HepG2 (cell line): ENCODE measurements around the gene SOX8. TPM values are rescaled to one million over a fixed set of nuclear protein-coding genes. Genes with fewer than 3 reads are reported as not detected.

Experiments
- ATF3 ChIP-seq: sonication (generic); formaldehyde crosslinking; IDR thresholded peaks from 2 replicates; pipeline ENCODE4 v1.4.0; 2020; ENCODE audit warnings: missing genetic modification reagents
- CERS6 ChIP-seq: sonication (generic); formaldehyde crosslinking; IDR thresholded peaks from 2 replicates; pipeline ENCODE4 v1.5.0; 2020; ENCODE audit warnings: missing genetic modification reagents
- EHMT2 ChIP-seq: fragments of 200-600 bp; sonication (generic); IDR thresholded peaks from 2 replicates; pipeline ENCODE4 v1.7.0; 2017; ENCODE audit warnings: antibody characterized with exemption, low read depth, low read length, borderline replicate concordance
- GATAD2A ChIP-seq: IDR thresholded peaks from 2 replicates; pipeline ENCODE4 v1.6.1; 2016
- GPBP1L1 ChIP-seq: sonication (generic); formaldehyde crosslinking; IDR thresholded peaks from 2 replicates; pipeline ENCODE4 v1.5.0; 2020; ENCODE audit warnings: mild to moderate bottlenecking, missing genetic modification reagents
- HIC2 ChIP-seq: sonication (generic); formaldehyde crosslinking; IDR thresholded peaks from 2 replicates; pipeline ENCODE4 v1.9.0; 2022; ENCODE audit warnings: low read depth, missing genetic modification reagents
- HNRNPLL ChIP-seq: fragments of 200-400 bp; formaldehyde crosslinking; IDR thresholded peaks from 2 replicates; pipeline ENCODE4 v1.6.1; 2017; ENCODE audit warnings: mild to moderate bottlenecking, low read depth, low read length; ENCODE audit not compliant: poor library complexity, severe bottlenecking
- IRF9 ChIP-seq: sonication (generic); formaldehyde crosslinking; IDR thresholded peaks from 2 replicates; pipeline ENCODE4 v1.8.0; 2022; ENCODE audit warnings: missing genetic modification reagents, mild to moderate bottlenecking, borderline replicate concordance
- KAT7 ChIP-seq: IDR thresholded peaks from 2 replicates; pipeline ENCODE4 v1.6.1; 2018; ENCODE audit warnings: borderline replicate concordance, missing compliant biosample characterization
- MAFG ChIP-seq: sonication (generic); formaldehyde crosslinking; IDR thresholded peaks from 2 replicates; pipeline ENCODE4 v1.5.1; 2020; ENCODE audit warnings: mild to moderate bottlenecking, missing genetic modification reagents
- MTA1 ChIP-seq: sonication (generic); formaldehyde crosslinking; IDR thresholded peaks from 2 replicates; pipeline ENCODE4 v1.4.0; 2020; ENCODE audit warnings: missing genetic modification reagents, mild to moderate bottlenecking, borderline replicate concordance
- THAP11 ChIP-seq: IDR thresholded peaks from 2 replicates; pipeline ENCODE4 v1.6.1; 2016; ENCODE audit warnings: missing biosample characterization, missing genetic modification reagents
- ZBTB43 ChIP-seq: sonication (generic); formaldehyde crosslinking; conservative IDR thresholded peaks from 2 replicates; pipeline ENCODE4 v1.4.0; 2020; ENCODE audit warnings: missing genetic modification reagents
- ZNF441 ChIP-seq: sonication (generic); formaldehyde crosslinking; IDR thresholded peaks from 2 replicates; pipeline ENCODE4 v1.7.0; 2021; ENCODE audit warnings: missing genetic modification reagents, borderline replicate concordance
- ZNF446 ChIP-seq: sonication (generic); formaldehyde crosslinking; IDR thresholded peaks from 2 replicates; pipeline ENCODE4 v1.5.0; 2020; ENCODE audit warnings: mild to moderate bottlenecking, missing genetic modification reagents
- ZNF598 ChIP-seq: sonication (generic); formaldehyde crosslinking; IDR thresholded peaks from 2 replicates; pipeline ENCODE4 v1.5.1; 2020; ENCODE audit warnings: mild to moderate bottlenecking, missing genetic modification reagents, borderline replicate concordance
- ZNF775 ChIP-seq: sonication (generic); formaldehyde crosslinking; IDR thresholded peaks from 2 replicates; pipeline ENCODE4 v1.4.0; 2020; ENCODE audit warnings: missing genetic modification reagents, mild to moderate bottlenecking, moderate library complexity, borderline replicate concordance
- ZNF800 ChIP-seq: sonication (generic); formaldehyde crosslinking; IDR thresholded peaks from 2 replicates; pipeline ENCODE4 v1.4.0; 2020; ENCODE audit warnings: missing genetic modification reagents
- ZNF83 ChIP-seq: sonication (generic); formaldehyde crosslinking; IDR thresholded peaks from 2 replicates; pipeline ENCODE4 v1.4.0; 2020; ENCODE audit warnings: missing genetic modification reagents, mild to moderate bottlenecking, borderline replicate concordance
- polyA plus RNA-seq, 8 experiments: library from polyadenylated mRNA; depleted of rRNA in 3 of 8; stranded (reverse) in 7 of 8; unstranded in 1 of 8; fragments of >200 nt; fragmentation: Illumina TruSeq in 4 of 8; extraction: Trizol in 4 of 8; gene quantifications; 2 replicates each; pipeline versions ENCODE4 v1.2.1 to v1.2.3, GENCODE V29; 2011 to 2016; ENCODE audit warnings: low read depth in 4 of 8, missing spikeins in 1 of 8, mixed read lengths in 1 of 8; ENCODE audit not compliant: insufficient read depth in 1 of 8
- total RNA-seq, 5 experiments: library from RNA; depleted of rRNA; stranded (reverse); fragments of >200 nt; fragmentation: Illumina TruSeq; extraction: Trizol; gene quantifications; 2 replicates each; pipeline ENCODE4 v1.2.3, GENCODE V29; 2016; ENCODE audit warnings: low read depth in 1 of 5

The SOX8 gene
- total and polyA plus RNA-seq, 2 of the 13 experiments (the other 11 are each of a cell fraction or from before 2014, with no cell fraction given): 0.20 to 0.28 TPM

GRCh38 chr16:970766-971581 is 10.6 kb upstream of the SOX8 start, which contains the start of gene LMF1 (continued):
- TF ChIP-seq ATF3 (CRISPR knock-in tag): no peak
- TF ChIP-seq CERS6 (CRISPR knock-in tag): no peak
- TF ChIP-seq MTA1 (CRISPR knock-in tag): peak; percentile 84; the same call in 1 of the 2 replicates
- no peak for TF ChIP-seq ZNF598 (CRISPR knock-in tag)
- no peak for TF ChIP-seq ZBTB43 (CRISPR knock-in tag)
- TF ChIP-seq HNRNPLL: peak; percentile 58
- 0 out of 2 replicates have a peak, but pooled peaks have one; percentile 23 for TF ChIP-seq GATAD2A (CRISPR knock-in tag)
- TF ChIP-seq ZNF441 (CRISPR knock-in tag): peak; percentile 84; the same call in 1 of the 2 replicates
- no peak for TF ChIP-seq GPBP1L1
- TF ChIP-seq EHMT2: no peak
- TF ChIP-seq ZNF446: no peak
- TF ChIP-seq THAP11 (CRISPR knock-in tag): peak; percentile 15
- peak; percentile 72 for TF ChIP-seq HIC2 (CRISPR knock-in tag)
- peak; percentile 55; the same call in 1 of the 2 replicates for TF ChIP-seq ZNF83
- peak; percentile 59; the same call in 1 of the 2 replicates for TF ChIP-seq KAT7 (CRISPR knock-in tag)
- TF ChIP-seq MAFG: no peak
- TF ChIP-seq ZNF775 (CRISPR knock-in tag): peak; percentile 23; the same call in 1 of the 2 replicates
- TF ChIP-seq IRF9 (CRISPR knock-in tag): 0 out of 2 replicates have a peak, but pooled peaks have one; percentile 66
- TF ChIP-seq ZNF800: peak; percentile 32
